Lower leg skin (tissue), 3 donors: Measurements from ENCODE around the gene PRR30.

Experiments
- CTCF ChIP-seq, 3 donors: fragments of 450-650 bp; IDR thresholded peaks; one replicate each; pipeline ENCODE4 v1.5.1; 2016; ENCODE audit warnings: antibody characterized with exemption in 3 of 3, mild to moderate bottlenecking in 3 of 3, moderate library complexity in 2 of 3
- POLR2A ChIP-seq, 2 donors: fragments of 450-650 bp; IDR thresholded peaks; one replicate each; pipeline ENCODE4 v1.6.1; 2016 to 2017; ENCODE audit warnings: antibody characterized with exemption in 2 of 2, mild to moderate bottlenecking in 1 of 2, moderate library complexity in 1 of 2

- TF ChIP-seq CTCF (IDR thresholded peaks at IDR 0.05) (no peak), POLR2A (IDR thresholded peaks at IDR 0.05) (no peak)
Observed at GRCh38 chr2:27100036-27100435, 39.2 kb downstream of the PRR30 start.
